Fibroblast of gingiva (primary cell): ENCODE measurements around the gene DNM1.

Experiments used
- DNase-seq: peaks from one replicate; pipeline ENCODE4 v3.0.0-alpha.2; 2011; ENCODE audit warnings: low read depth

Gene DNM1

DNA sequence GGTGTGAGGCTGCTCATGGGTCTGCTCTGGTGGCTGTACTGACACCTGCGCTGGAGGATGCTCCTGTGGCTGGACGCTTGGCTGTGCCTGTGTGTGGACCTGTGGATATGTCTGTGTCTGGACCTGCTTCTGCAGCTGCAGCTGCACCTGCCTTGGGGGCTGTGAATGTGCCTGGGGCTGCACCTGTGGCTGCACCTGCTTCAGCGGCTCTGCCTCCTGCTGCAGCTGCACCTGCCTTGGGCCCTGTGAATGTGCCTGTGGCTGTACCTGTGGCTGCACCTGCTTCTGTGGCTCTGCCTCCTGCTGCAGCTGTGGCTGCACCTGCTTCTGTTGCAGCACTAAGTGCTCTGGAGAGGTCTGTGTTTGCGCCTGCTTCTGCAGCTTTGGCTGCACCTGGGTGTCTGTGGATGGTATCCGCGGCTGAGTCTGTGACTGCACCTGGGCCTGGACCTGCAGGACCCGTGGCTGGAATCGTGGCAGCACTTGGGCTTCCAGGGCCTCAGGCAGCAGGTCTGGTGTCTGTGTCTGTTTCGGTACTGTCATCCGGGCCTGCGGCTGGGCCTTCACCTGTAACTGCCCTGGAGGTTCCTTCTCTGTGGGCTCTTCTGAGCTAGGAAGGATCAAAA is 24.3 kb upstream of the DNM1 start:
- no peak for DNase-seq

DNA sequence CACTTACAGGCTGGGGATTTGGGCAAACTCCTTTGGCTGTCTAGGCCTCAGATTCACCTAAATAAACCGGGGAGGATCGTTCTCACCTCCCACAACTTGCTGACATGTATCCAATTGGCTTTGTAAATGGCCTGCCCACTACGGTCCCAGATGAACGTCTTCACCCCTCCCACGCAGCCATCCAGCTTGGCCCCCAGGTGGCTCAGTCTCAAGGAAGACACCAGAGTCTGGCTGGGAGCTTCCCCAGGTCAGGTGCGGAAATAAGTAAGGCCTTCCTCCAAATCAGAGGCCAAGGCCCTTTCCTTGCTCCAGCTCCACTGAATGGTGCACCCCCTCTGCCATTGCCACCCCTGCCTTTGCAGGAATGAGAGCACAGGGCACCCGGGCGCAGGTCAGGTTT is 23.2 kb upstream of the DNM1 start:
- DNase-seq = no peak

DNA sequence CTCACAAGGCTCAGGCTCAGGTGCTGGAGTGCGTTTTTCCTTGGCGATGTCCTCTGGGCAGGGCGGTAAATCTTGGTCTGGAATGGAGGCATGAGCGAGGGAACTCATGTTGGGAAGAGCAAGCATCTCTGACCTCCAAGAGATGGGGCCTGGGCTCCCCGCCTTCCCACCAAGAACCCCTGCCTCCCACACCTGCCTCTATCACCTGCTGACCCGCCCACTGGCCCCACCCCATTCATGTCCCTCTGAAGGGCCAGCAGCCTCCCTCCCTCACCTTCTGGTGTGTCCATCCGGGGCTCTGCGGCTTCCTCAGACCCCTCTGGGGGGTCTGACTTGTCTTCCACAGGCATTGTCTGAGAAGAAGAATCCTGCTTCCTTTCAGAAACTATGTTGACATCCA is 22.7 kb upstream of the DNM1 start:
- no peak for DNase-seq

DNA sequence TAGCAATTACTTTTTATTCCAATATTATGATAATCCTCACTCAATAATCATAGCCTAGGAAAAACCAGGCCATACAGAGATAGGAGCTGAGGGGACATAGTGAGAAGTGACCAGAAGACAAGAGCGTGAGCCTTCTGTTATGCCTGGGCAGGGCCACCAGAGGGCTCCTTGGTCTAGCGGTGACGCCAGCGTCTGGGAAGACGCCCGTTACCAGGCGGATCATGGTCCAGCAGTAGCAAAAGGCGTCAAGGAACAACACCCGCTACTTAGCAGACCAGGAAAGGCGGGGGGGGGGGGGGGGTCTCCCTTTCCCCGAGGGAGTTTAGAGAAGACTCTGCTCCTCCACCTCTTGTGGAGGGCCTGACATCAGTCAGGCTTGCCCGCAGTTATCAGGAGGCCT is 21.7 kb upstream of the DNM1 start:
- peak; percentile 48 for DNase-seq

DNA sequence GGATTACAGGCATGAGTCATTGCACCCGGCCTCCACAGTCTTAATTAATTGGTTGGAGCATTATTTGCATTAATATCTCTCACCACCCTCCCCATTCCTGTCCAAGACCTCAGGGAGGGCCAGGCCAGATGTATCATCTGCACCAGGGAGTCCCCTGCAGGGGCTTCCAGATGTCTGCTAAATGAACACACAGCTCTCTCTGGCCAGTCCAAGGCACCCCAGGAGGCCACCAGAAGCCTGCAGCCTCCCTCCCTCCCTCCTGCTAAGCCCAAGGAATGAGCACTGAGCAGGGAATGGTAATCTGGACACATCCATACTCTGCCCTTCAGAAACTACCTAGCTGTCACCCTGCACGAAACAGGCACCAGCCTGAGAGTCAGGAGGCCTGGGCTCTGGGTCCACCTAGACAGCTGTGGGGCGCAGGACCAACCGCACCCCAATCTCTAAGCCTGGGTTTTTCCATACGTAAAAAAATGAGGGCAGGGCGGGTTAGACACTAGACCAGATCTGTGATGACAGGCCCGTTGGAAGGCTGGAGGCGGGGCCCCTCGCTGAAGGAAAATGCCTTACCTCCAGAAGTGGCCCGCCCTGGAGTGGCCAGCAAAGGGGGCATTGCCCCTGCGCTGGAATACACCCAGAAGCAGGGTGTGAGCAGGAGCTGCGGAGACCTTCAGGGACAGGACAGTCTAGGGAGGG is 20.1 kb upstream of the DNM1 start:
- no peak for DNase-seq

DNA sequence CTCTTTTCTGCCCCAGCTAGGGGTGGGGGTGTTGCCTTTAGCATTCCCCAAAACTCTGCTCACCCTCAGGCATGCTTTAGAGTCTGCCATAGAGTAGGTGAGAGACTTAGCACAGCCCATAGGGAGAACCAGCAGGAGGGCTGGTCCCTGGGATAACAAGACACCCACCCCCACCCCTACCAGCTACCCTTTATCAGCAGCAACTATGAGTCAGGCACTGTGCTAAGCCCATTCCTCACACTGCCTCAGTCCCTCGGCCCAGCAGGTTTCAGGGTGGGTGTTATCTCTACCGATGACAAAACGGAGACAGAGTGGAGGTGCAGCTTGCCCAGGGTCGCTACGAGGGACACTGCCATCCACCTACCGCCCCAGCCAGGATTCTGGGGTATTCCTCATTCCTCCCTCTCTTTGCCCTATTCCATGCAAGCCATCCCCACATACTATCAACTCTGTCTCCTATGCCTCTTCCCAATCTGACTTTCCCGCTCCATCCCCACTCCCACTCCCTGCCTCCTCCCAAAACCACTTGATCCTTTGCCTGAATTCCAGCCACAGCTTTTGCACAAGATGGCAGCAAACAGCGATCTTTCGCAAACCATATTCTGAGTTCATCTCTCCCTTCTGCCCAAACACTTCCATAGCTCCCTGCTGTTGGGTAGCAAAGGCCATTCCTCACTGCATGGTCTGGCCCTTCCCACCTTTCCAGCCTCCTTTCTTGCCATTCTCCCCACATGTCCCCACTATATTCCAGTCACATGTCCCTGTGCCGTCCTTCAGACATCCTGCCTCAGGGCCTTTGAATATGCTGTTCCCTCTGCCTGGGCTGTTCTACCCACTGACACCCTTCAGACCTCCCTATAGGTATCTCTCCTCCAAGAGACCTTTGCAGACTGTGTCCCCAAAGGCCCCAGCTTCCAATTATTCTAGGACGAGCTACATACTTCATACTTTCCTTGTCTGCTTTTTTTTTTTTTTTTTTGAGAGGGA is 16.9 kb upstream of the DNM1 start:
- no peak for DNase-seq

DNA sequence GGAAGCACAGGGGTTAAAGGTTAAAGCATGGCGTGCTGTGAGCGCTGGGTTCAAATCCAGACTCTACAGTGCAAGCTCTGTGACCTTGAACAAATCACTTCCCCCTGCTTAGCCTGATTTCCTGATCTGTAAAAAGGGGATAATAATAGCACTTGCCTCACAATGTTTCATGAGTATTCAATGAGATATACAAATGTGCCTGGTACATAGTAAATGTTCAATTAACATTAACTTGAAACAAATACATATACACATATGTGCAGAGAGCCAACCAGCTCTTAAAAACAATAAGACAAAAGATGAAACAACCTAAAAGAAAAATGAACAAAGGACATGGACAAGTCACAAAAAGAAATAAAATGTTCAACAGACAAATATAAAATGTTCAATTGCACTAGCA is 15.8 kb upstream of the DNM1 start:
- no peak for DNase-seq

DNA sequence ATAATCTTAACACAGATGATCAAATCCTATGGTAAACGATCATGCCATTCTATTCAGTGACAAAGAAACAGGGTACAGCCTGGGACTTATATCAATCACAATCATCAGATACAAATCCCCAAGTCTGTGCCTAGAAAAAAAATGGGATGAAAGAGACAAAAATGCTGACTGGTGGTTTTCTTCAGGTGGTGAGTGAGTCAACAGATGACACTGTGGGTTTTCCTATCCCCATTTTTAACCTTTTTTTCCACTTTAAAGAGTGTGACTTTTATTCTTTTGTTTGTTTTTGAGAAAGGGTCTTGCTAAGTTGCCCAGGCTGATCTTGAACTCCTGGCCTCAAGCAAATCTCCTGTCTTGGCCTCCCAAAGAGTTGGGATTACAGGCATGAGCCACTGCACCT is 15.0 kb upstream of the DNM1 start:
- DNase-seq = no peak

DNA sequence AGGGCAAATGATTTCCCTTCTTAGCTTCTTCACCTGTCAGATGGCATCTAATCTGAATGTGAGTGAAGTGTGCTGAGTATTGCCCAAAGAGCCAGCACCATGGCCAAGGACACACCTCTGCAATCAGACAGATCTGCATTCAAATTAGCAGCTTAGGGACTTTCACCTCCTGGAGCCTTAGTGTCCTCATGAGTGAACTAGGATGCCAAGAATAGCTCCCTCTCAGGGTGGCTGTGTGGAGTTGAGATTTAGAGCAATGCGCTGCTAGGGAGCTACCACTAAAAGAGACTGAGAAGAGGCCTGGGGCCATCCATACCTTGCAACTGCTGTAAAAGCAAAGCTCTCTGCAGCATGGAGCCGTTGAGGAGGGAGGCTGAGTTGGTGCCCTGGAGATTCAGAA is 13.2 kb upstream of the DNM1 start:
- DNase-seq = no peak

DNA sequence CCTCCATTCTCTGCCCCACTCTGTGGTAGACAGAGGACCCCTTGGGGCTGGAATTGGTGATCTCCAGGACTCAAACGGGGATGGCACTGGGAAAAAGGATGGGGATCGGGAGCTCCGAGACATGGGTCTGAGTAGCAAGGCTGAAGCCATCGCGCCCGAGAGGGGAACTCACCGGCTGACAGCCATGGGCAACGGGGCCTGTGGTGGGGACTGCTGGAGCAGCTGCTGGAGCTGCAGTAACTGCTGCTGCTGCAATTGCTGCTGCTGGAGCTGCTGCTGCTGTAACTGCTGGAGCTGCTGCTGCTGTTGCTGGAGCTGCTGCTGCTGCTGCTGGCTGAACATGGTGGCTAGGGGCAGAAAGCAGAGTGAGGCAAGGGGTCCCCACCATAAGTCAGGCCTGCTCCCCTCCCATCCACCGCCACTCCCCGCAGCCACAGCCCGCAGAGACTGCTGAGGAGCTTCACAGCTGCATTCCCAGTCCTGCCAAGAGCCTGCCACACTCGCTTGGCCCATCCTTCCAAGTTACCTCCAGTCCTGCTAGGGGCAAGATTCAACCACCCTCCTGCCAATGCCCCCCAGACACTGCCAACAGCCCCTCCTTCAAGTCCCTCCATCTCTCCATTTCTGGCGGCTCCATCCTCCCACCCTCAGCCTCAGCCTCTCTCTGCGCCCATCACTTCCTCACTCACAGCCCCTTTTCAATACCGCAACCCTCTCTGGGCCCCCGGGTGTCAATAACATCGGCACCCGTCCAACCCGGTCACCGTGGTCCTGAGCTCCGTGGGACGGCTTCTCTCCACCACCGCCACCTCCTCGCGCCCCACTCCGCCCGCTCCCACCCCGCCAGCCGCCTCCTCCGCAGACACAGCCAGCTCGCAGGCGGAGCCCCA is 12.4 kb upstream of the DNM1 start:
- no peak for DNase-seq

DNA sequence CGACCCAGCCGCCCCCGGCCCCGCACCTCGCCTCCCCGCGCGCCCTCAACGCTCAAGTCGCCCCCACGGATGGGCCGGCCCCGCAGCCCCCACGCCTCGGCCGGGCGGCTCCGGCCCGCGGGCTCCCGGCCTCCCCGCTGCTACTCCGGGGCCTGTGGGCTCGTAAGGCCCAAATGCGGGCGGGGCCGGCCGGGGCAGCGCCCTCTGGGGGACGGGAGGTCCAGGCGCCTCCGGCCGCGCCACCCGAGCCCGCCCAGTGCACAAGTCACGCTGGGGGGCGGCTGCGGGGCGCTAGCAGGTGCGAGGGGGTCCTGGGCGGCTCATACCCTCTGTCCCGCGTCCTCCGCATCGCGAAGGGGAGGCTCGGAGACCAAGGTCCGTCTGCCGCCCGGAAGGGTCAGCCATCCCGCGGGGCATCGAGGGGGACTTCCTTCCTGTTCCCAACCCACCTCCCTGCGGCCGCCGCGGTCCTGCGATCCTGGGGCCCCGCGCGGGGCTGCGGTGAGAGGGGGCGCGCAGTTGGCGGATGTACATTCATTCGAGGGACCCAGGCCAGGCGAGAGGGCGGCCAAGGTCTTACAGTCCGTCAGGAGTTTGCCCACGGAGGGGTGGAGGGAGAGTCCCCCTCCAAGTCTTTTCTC is 11.7 kb upstream of the DNM1 start, which contains the start of gene CIZ1:
Gene CIZ1, minus strand, starts transcription at position 167 of the 641 bp plus-strand sequence. CDS start 715 bp downstream, outside the sequence.
- DNase-seq = peak; percentile 82

DNA sequence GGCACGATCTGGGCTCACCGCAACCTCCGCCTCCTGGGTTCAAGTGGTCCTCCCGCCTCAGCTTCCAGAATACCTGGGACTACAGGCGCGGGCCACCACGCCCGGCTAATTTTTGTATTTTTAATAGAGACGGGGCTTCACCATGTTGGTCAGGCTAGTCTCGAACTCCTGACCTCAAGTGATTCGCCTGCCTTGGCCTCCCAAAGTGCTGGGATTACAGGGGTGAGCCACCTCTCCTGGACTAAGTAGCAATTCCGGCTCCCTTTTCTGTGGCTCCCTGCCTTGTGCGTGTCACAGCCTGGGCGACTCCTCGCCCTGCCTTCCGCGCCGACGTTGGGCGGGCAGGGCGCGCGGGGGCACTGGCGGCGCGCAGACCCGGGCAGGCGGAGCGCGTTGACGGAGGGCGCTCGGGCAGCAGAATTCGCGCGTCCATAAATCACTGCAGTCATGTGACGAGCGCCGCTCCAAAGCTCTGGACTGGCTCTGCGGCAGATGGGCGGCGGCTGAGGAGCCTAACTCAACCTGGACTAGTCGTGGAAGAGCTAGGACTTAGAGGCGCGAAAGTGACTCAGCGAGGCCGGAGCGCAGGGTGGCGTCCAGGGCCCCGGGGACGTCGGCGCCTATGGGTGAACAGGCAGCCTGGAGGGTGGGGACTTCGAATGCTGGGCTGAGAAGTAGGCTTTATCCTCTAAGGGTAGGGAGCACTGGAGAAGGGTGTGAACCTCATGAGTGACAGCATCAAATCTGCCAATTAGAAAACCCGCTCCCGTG is 10.4 kb upstream of the DNM1 start:
- DNase-seq = peak; percentile 86

DNA sequence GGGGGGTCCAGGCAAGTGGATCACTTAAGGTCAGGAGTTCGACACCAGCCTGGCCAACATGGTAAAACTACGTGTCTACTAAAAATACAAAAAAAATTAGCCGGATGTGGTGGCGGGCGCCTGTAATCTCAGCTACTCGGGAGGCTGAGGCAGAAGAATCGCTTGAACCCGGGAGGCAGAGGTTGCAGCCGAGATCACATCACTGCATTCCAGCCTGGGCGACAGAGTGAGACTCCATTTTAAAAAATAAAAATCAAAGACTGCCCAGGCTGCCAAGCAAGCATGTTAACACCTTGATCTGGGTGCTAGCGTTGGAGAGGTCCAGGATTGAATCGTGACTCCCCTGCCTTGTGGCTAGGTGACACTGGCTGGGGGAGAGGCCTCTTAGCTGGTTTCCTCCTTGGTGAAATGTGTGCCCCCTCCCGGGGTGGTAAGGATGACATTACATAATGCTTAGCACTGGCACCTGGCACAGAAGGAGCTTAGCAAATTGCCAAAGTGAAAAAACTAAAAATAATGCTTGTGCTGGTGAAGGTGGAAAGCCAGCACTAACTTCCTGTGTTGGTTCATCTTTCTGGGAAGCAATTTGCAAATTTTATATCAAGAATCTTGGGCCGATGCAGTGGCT is 9.6 kb upstream of the DNM1 start:
- no peak for DNase-seq

DNA sequence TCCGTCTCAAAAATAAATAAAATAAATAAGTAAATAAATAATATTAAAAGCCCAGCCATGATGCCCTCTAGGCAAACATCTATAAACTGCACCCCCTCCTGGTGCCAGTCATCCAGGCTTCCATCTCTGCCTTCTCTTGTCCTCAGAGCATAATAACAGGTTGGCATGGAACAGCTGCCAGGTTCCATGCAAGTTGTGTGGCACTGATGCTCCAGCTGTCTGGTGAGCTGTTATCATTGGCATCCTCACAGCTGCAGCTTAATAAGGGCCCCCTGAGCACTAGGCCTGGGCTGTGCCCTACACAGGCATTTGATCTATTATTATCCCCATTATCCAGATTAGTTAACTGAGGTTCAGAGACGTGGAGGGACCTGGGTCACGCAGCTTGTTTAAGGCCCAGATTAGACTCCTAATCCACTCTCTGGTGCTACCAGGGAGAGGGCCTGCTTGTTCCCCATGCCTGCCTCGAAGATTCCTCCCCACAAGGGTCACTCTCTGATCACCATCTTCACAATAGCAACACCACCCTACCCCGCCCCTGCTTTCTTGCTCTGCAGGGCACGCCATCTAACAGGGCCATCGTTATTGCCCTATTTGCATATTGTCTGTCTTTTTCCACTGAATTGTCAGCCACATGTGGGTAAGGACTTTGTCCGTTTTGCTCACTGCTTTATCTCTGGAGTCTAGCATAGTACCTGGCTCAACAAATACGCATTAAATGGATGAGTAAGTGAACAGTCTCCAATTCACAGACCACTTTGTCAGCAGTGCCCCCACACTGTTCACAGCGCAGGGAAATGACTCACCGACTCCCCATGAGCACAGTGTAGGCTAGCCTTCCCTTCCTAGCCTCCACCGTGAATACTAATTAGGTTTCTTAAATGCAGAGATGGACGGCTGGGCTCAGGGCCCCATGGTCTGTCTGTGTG is 1.5 kb upstream of the DNM1 start:
- DNase-seq = no peak

DNA sequence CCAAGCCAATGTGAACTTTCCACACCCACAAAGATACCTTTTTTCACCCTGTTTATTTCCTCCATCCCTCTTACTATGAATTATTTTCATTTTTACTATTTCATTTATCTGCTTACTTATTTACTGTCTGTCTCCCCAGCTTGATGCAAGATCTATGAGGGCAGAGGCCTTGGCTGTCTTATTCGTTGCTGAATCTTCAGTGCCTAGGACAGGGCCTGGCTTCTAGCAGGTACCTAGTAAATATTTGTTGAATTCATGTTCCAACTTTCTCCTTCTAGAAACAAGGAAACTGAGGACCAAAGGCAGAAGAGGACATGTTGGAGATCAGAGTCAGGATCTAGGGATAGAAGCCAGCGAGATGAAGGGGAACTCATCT is 543 bp upstream of the DNM1 start:
- no peak for DNase-seq

DNA sequence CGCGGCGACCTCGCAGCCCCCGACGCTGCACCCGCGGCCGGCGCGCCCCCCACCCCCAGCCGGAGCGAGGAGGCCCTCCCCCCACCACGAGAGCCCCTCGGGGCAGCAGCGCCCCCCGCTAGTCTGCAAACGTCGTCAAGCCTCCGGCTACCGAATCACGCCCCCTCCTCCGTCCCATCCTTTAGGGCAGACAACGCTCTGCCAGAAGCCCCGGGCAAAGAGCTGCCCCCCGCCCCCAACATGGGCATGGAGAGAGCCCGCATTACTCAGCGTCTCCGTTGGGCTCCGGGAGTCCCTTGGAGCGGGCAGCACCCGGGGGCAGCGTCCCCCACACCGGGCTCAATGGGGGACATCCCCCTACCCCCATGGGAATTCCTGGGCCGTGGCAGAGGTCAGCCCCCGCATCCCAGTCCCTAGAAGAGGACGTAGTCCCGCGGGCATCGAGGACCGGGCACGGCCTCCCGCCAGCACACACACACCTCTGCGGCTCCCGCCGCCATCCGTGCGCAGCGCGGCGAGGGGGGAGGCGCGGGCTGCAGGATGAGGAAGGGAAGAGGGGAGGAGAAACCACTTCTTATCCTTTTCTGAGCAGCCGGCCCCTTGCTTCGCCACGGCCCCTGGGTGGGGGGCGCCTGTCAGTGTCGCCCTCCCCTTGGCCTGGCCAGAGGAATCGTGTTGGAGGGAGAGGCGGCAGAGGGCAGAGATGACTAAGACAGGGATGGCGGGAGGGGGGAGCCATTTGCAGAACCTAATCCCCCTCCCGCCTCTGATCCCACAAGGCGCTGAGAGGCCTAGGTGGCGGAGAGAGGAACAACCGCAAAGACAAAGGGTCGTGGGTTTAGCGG is 750 bp downstream of the DNM1 start:
- no peak for DNase-seq

DNA sequence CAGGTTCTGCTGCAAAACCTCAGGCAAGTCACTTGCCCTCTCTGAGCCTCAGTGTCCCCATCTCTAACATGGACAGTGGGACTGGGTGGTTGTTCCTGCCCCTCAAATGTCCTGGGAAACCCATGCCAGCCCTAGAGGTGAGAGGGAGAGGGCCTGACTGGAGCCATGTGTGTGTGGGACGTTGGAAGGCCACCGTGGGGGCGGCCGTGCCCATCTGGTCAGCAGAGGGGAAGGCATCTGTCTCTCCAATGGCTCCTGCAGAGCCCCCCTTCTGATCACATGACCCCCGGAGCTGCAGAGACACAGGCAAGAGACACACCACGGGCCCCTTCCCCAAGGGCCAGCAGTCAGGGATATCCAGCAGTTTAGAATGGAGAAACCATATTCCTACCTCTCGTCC is 1.7 kb downstream of the DNM1 start:
- DNase-seq = no peak
